ENCODE data around the gene SCAF8.
A peak's percentile ranks its signal among the peaks of the same experiment; 100 is the strongest.

SCAF8 gene

GRCh38 chr6:154786144-154786868, 53.1 kb downstream of the SCAF8 start:
- H3K36me3 ChIP-seq, result peaks cover 14% of the 10 kb centered on the region
- H3K4me1 ChIP-seq (ENCODE audit: control insufficient read depth in 1 of 2, insufficient read depth in 1 of 2, low read depth in 1 of 2, low read length in 1 of 2), result no peaks in the 10 kb centered on the region
- no peak overlapping the region for H3K27ac ChIP-seq
- H3K9me3 ChIP-seq, result no peaks in the 10 kb centered on the region
- no peak overlapping the region for H3K4me3 ChIP-seq (ENCODE audit: low read depth in 1 of 2, low read length in 1 of 2)
- H3K27me3 ChIP-seq, result no peaks in the 10 kb centered on the region
- no peak for TF ChIP-seq CTCF (IDR thresholded peaks at IDR 0.05)

GRCh38 chr6:154791556-154792317, 58.5 kb downstream of the SCAF8 start:
- Histone ChIP-seq H3K36me3 (peaks cover 37% of the 10 kb centered on the region), H3K9me3 (no peaks in the 10 kb centered on the region), H3K27ac (no peak overlapping the region)

GRCh38 chr6:154792325-154792724, 59.1 kb downstream of the SCAF8 start:
- Histone ChIP-seq H3K4me1 (ENCODE audit: control insufficient read depth in 1 of 2, insufficient read depth in 1 of 2, low read depth in 1 of 2, low read length in 1 of 2) (no peaks in the 10 kb centered on the region), H3K27ac (peak overlapping the region; percentile 7), H3K9me3 (no peaks in the 10 kb centered on the region), H3K4me3 (ENCODE audit: low read depth in 1 of 2, low read length in 1 of 2) (no peak overlapping the region), H3K36me3 (peaks cover 39% of the 10 kb centered on the region), H3K27me3 (no peaks in the 10 kb centered on the region)
- TF ChIP-seq CTCF (IDR thresholded peaks at IDR 0.05), result no peak

More at GRCh38 chr6:154791556-154792317, 58.5 kb downstream of the SCAF8 start:
- no peak for TF ChIP-seq CTCF (IDR thresholded peaks at IDR 0.05)
- H3K4me1 ChIP-seq (ENCODE audit: control insufficient read depth in 1 of 2, insufficient read depth in 1 of 2, low read depth in 1 of 2, low read length in 1 of 2), result no peaks in the 10 kb centered on the region
- no peak overlapping the region for H3K4me3 ChIP-seq (ENCODE audit: low read depth in 1 of 2, low read length in 1 of 2)
- no peaks in the 10 kb centered on the region for H3K27me3 ChIP-seq

- H3K9me3 ChIP-seq, result no peaks in the 10 kb centered on the region
- no peak for TF ChIP-seq CTCF (IDR thresholded peaks at IDR 0.05)
- H3K36me3 ChIP-seq, result peaks cover 43% of the 10 kb centered on the region
- H3K27ac ChIP-seq, result no peak overlapping the region
- H3K4me3 ChIP-seq (ENCODE audit: low read depth in 1 of 2, low read length in 1 of 2), result no peak overlapping the region
- no peaks in the 10 kb centered on the region for H3K27me3 ChIP-seq
- H3K4me1 ChIP-seq (ENCODE audit: control insufficient read depth in 1 of 2, insufficient read depth in 1 of 2, low read depth in 1 of 2, low read length in 1 of 2), result no peaks in the 10 kb centered on the region
Measured at GRCh38 chr6:154792761-154793160, 59.5 kb downstream of the SCAF8 start.

- H3K27ac ChIP-seq, result no peak overlapping the region
- peaks cover 52% of the 10 kb centered on the region for H3K36me3 ChIP-seq
- no peaks in the 10 kb centered on the region for H3K9me3 ChIP-seq
- H3K4me1 ChIP-seq (ENCODE audit: control insufficient read depth in 1 of 2, insufficient read depth in 1 of 2, low read depth in 1 of 2, low read length in 1 of 2), result no peaks in the 10 kb centered on the region
- TF ChIP-seq CTCF (IDR thresholded peaks at IDR 0.05), result no peak
- H3K27me3 ChIP-seq, result no peaks in the 10 kb centered on the region
- no peak overlapping the region for H3K4me3 ChIP-seq (ENCODE audit: low read depth in 1 of 2, low read length in 1 of 2)
Measured at GRCh38 chr6:154796484-154796883, 63.3 kb downstream of the SCAF8 start.
